ENCODE data around the gene FAM193A. TPM values are rescaled to one million over a fixed set of nuclear protein-coding genes. Genes with fewer than 3 reads are reported as not detected.

The FAM193A gene
- total RNA-seq, 6 experiments from 2014 or later: 8.5 to 12.3 (median 9.7) TPM

DNA sequence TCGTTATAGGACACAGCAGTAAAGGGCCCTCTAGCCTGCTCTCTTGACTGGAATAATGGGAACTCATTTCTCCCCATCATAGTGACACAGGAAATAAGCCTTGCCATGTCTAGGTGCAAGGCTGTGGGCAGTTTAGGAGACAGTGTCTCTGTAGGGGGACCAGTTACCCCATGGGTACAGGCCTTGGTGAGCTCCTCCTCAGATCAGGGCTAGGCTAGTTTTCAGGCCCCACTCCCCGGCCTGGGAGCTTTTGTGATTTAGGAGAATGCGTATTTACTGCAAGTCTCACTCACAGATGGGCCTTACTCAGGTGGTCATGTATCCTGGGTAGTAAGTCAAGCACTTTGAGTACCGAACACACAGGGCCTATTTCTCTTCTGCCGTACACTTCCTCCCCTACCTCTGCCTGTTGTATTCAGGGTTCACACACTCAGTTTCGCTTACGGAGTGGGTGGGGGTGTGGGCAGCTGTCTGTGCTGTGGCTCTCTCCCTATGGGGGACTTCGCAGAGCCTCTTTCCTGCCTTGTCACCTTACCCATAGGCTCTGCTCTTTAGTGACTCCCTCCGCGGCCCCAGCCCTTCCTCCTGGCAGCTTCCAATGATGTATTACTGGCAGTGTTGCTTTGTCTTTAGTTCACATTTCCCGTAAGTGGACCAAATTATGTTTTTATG lies 34.2 kb downstream of the FAM193A start:
- TF ChIP-seq POLR2A (IDR thresholded peaks at IDR 0.05) (no peak), CTCF (IDR thresholded peaks at IDR 0.05) (no peak)
- peaks cover 0 to 3% (median 0%) of the 10 kb centered on the region in 4 donors for H3K36me3 ChIP-seq
- H3K27me3 ChIP-seq: no peaks in the 10 kb centered on the region
- intact Hi-C loops (cut with DNase I): no loop called here
- no peak for DNase-seq
- no peaks in the 10 kb centered on the region for H3K4me1 ChIP-seq
- 54% methylated on average over 6 of the region's 11 CpGs for WGBS (ENCODE audit: insufficient coverage, low coverage, low lambda C conversion rate, missing lambda C conversion rate)
- H3K9me3 ChIP-seq: no peaks in the 10 kb centered on the region
- H3K27ac ChIP-seq: no peak overlapping the region
- ATAC-seq: peak; percentile 44 to 66 (median 56)
- no peak overlapping the region for H3K4me3 ChIP-seq

GRCh38 chr4:2572076-2572475 lies 35.6 kb downstream of the FAM193A start:
- ATAC-seq (no peak), DNase-seq (no peak)
- no peaks in the 10 kb centered on the region for H3K9me3 ChIP-seq
- 86% methylated on average over 7 of the region's 12 CpGs for WGBS (ENCODE audit: insufficient coverage, low coverage, low lambda C conversion rate, missing lambda C conversion rate)
- TF ChIP-seq POLR2A (IDR thresholded peaks at IDR 0.05) (no peak), CTCF (IDR thresholded peaks at IDR 0.05) (no peak)
- H3K4me3 ChIP-seq: no peak overlapping the region
- H3K27ac ChIP-seq: no peak overlapping the region
- H3K4me1 ChIP-seq: no peaks in the 10 kb centered on the region
- no peaks in the 10 kb centered on the region for H3K27me3 ChIP-seq
- H3K36me3 ChIP-seq: peaks cover 0 to 3% (median 0%) of the 10 kb centered on the region in 4 donors
- intact Hi-C loops (cut with DNase I): no loop called here

DNA sequence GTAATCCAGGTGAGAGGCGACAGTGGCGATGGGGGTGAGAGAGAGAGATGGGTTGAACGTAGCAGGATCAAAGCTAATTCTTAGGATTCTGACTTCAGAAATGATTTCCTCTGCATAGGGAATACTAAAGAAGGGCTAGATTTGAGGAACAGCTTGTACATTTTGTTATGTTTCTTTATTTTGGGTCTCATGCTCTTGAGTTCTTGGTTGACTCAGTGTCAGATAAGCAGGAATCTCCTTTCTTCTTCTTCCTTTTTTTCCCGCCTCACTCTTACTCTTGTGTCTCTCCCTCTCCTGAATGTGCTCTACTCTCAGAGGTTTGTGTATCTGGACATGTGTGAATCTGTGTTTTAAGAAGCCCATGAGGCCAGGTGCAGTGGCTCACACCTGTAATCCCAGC lies 36.4 kb downstream of the FAM193A start:
- H3K9me3 ChIP-seq: no peaks in the 10 kb centered on the region
- ATAC-seq (no peak), DNase-seq (no peak)
- TF ChIP-seq POLR2A (IDR thresholded peaks at IDR 0.05) (no peak), CTCF (IDR thresholded peaks at IDR 0.05) (no peak)
- H3K36me3 ChIP-seq: peaks cover 0 to 3% (median 0%) of the 10 kb centered on the region in 4 donors
- H3K4me3 ChIP-seq: no peak overlapping the region
- no peaks in the 10 kb centered on the region for H3K4me1 ChIP-seq
- H3K27me3 ChIP-seq: no peaks in the 10 kb centered on the region
- no peak overlapping the region for H3K27ac ChIP-seq
- WGBS (ENCODE audit: insufficient coverage, low coverage, low lambda C conversion rate, missing lambda C conversion rate): 93% methylated on average over 4 of the region's 4 CpGs
- intact Hi-C loops (cut with DNase I): no loop called here

DNA sequence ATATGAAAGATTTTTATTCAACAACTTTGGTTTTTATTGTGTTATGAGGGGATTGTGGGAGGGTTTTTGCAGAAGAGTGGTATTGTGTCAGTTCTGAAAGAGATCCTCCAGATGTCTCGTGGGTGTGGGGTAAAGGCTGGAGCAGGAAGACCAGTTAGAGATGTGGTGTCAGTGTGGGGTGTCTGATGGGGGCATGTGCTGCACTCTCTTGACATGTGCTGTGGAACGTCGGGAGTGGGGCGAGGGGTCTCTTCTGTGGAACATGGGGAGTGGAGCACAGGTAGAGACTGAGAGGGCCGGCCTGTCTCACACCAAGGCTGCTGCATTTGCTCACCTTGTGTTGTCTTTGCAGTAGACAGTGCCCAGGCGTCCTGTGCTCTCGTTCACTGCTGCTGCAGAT lies 37.6 kb downstream of the FAM193A start:
- no peak for TF ChIP-seq CTCF (IDR thresholded peaks at IDR 0.05)
- no peak for TF ChIP-seq POLR2A (IDR thresholded peaks at IDR 0.05)
- WGBS (ENCODE audit: insufficient coverage, low coverage, low lambda C conversion rate, missing lambda C conversion rate): 100% methylated on average over 2 of the region's 7 CpGs
- Histone ChIP-seq H3K4me1 (no peaks in the 10 kb centered on the region), H3K27ac (no peak overlapping the region), H3K4me3 (no peak overlapping the region), H3K36me3 (peaks cover 0 to 3% (median 0%) of the 10 kb centered on the region in 4 donors), H3K9me3 (no peaks in the 10 kb centered on the region), H3K27me3 (no peaks in the 10 kb centered on the region)
- ATAC-seq: peak in 1 of 4 donors; percentile 10
- DNase-seq: no peak
- intact Hi-C loops (cut with DNase I): no loop called here

Data from right lobe of liver (tissue), 6 donors.